Skeletal muscle cell (primary cell): ENCODE measurements around the gene RPTOR.

Source experiments
- DNase-seq: peaks from one replicate; pipeline ENCODE4 v3.0.0-alpha.2; 2010; ENCODE audit warnings: low read depth
- H3K4me3 ChIP-seq: 2 replicates; pipeline ENCODE4 v1.5.1; 2011; ENCODE audit warnings: low read depth, mild to moderate bottlenecking, control low read depth, low read length, moderate library complexity

The RPTOR gene

GRCh38 chr17:80945736-80946135, 401.1 kb downstream of the RPTOR start:
- no peak overlapping the region for H3K4me3 ChIP-seq
- DNase-seq, result no peak

GRCh38 chr17:80946449-80946848, 401.8 kb downstream of the RPTOR start:
- no peak overlapping the region for H3K4me3 ChIP-seq
- no peak for DNase-seq

GRCh38 chr17:80947200-80947940, 402.7 kb downstream of the RPTOR start:
- DNase-seq, result no peak
- no peak overlapping the region for H3K4me3 ChIP-seq

- no peak for DNase-seq
- H3K4me3 ChIP-seq, result no peak overlapping the region
Measured at GRCh38 chr17:80948019-80948975, 403.7 kb downstream of the RPTOR start.

GRCh38 chr17:80948976-80949450, 404.4 kb downstream of the RPTOR start:
- no peak for DNase-seq
- H3K4me3 ChIP-seq, result no peak overlapping the region

- no peak for DNase-seq
- H3K4me3 ChIP-seq, result no peak overlapping the region
Measured at GRCh38 chr17:80949451-80950421, 405.1 kb downstream of the RPTOR start.

GRCh38 chr17:80950466-80951120, 406.0 kb downstream of the RPTOR start:
- H3K4me3 ChIP-seq, result no peak overlapping the region
- no peak for DNase-seq

- DNase-seq, result no peak
- no peak overlapping the region for H3K4me3 ChIP-seq
Measured at GRCh38 chr17:80951121-80952090, 406.8 kb downstream of the RPTOR start.

GRCh38 chr17:80952291-80952690, 407.7 kb downstream of the RPTOR start:
- H3K4me3 ChIP-seq, result no peak overlapping the region
- DNase-seq, result no peak

GRCh38 chr17:80953471-80954315, 409.1 kb downstream of the RPTOR start:
- DNase-seq, result no peak
- H3K4me3 ChIP-seq, result no peak overlapping the region

- DNase-seq, result no peak
- H3K4me3 ChIP-seq, result no peak overlapping the region
Measured at GRCh38 chr17:80955078-80955477, 410.4 kb downstream of the RPTOR start.

GRCh38 chr17:80955671-80956280, 411.1 kb downstream of the RPTOR start:
- DNase-seq, result no peak
- no peak overlapping the region for H3K4me3 ChIP-seq

- no peak for DNase-seq
- H3K4me3 ChIP-seq, result no peak overlapping the region
Measured at GRCh38 chr17:80956321-80957190, 411.9 kb downstream of the RPTOR start.

GRCh38 chr17:80957461-80957941, 412.9 kb downstream of the RPTOR start:
- DNase-seq, result no peak

GRCh38 chr17:80959330-80960036, 414.8 kb downstream of the RPTOR start:
- DNase-seq, result no peak
- no peak overlapping the region for H3K4me3 ChIP-seq

More at GRCh38 chr17:80957461-80957941, 412.9 kb downstream of the RPTOR start:
- no peak overlapping the region for H3K4me3 ChIP-seq
